ENCODE measurements around the gene CELSR2. TPM values are rescaled to one million over a fixed set of nuclear protein-coding genes. Genes with fewer than 3 reads are reported as not detected.

The CELSR2 gene
- total RNA-seq, 1 donor = 0.36 TPM

- TF ChIP-seq, protein P1, sequence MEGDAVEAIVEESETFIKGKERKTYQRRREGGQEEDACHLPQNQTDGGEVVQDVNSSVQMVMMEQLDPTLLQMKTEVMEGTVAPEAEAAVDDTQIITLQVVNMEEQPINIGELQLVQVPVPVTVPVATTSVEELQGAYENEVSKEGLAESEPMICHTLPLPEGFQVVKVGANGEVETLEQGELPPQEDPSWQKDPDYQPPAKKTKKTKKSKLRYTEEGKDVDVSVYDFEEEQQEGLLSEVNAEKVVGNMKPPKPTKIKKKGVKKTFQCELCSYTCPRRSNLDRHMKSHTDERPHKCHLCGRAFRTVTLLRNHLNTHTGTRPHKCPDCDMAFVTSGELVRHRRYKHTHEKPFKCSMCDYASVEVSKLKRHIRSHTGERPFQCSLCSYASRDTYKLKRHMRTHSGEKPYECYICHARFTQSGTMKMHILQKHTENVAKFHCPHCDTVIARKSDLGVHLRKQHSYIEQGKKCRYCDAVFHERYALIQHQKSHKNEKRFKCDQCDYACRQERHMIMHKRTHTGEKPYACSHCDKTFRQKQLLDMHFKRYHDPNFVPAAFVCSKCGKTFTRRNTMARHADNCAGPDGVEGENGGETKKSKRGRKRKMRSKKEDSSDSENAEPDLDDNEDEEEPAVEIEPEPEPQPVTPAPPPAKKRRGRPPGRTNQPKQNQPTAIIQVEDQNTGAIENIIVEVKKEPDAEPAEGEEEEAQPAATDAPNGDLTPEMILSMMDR (IDR thresholded peaks at IDR 0.05; ENCODE audit: insufficient read depth, low read length) = no peak
- DNase-seq (ENCODE audit: low read depth) = no peak
These were observed 10.6 kb downstream of the CELSR2 start for GRCh38 chr1:109259674-109260557.

GRCh38 chr1:109261006-109261405 lies 11.7 kb downstream of the CELSR2 start:
- TF ChIP-seq, protein P1 (IDR thresholded peaks at IDR 0.05; ENCODE audit: insufficient read depth, low read length) = no peak

More at GRCh38 chr1:109259674-109260557, 10.6 kb downstream of the CELSR2 start:
- H3K4me3 ChIP-seq (ENCODE audit: low read depth, low read length) = no peak overlapping the region

GRCh38 chr1:109261578-109261977 lies 12.2 kb downstream of the CELSR2 start:
- TF ChIP-seq, protein P1 (IDR thresholded peaks at IDR 0.05; ENCODE audit: insufficient read depth, low read length) = no peak
- no peak for DNase-seq (ENCODE audit: low read depth)
- no peak overlapping the region for H3K4me3 ChIP-seq (ENCODE audit: low read depth, low read length)

More at GRCh38 chr1:109261006-109261405, 11.7 kb downstream of the CELSR2 start:
- DNase-seq (ENCODE audit: low read depth) = no peak
- no peak overlapping the region for H3K4me3 ChIP-seq (ENCODE audit: low read depth, low read length)

DNA sequence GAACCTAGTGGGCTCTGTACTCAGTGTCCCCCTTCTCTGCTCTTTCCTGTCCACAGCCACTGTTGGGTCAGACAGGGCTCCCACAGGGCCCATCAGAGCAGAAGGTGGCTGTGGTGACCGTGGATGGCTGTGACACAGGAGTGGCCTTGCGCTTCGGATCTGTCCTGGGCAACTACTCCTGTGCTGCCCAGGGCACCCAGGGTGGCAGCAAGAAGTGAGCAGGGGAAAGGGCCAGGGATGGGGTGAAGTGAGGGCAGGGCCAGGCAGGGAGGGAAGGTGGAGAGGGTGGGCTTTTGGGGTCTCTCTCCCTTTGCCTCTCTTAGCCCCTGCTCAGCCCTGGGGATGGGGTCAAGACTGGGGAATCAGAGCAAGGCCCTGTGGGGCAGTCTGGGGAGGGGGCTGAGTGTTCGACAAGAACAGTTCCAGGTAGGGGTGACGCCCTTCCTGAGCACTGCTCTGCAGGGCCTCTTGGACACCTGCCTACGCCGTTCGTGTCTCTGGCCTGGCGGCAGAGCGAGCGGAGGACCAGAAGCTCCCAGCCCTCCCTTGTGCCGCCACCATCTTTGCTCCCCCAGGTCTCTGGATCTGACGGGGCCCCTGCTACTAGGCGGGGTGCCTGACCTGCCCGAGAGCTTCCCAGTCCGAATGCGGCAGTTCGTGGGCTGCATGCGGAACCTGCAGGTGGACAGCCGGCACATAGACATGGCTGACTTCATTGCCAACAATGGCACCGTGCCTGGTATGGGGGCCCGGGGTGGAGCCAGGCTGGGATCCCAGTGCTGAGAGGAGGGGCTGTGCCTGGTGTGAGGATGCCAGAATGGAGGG lies 13.1 kb downstream of the CELSR2 start:
- H3K4me3 ChIP-seq (ENCODE audit: low read depth, low read length) = no peak overlapping the region
- no peak for DNase-seq (ENCODE audit: low read depth)
- TF ChIP-seq, protein P1 (IDR thresholded peaks at IDR 0.05; ENCODE audit: insufficient read depth, low read length) = no peak

DNA sequence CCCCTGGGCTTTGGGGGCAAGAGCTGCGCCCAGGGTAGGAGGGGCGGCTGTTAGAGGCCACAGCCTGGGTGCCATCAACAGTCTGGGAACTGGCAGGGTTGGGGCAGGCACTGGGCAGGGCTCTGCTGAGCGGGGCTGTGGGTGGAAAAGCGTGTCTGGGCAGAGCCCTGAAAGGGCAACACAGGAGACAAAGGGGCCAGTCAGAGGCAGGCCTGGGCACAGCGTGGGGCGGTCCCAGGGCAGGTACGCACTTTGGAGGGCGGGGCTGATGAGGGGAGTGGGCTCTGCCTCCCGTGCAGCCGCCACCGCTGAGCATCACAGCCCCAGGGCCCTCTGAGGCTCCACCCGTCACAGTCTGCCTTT lies 13.9 kb downstream of the CELSR2 start:
- no peak overlapping the region for H3K4me3 ChIP-seq (ENCODE audit: low read depth, low read length)
- TF ChIP-seq, protein P1 (IDR thresholded peaks at IDR 0.05; ENCODE audit: insufficient read depth, low read length) = no peak
- DNase-seq (ENCODE audit: low read depth) = no peak

GRCh38 chr1:109263597-109264378 lies 14.4 kb downstream of the CELSR2 start:
- DNase-seq (ENCODE audit: low read depth) = peak; percentile 90
- H3K4me3 ChIP-seq (ENCODE audit: low read depth, low read length) = no peak overlapping the region
- TF ChIP-seq, protein P1 (IDR thresholded peaks at IDR 0.05; ENCODE audit: insufficient read depth, low read length) = peak; percentile 99

All from fibroblast of the aortic adventitia (primary cell).